Endometrial microvascular endothelial cells (primary cell): ENCODE data around the gene MAML3. TPM values are rescaled to one million over a fixed set of nuclear protein-coding genes. Genes with fewer than 3 reads are reported as not detected.

ENCODE experiments used
- in situ Hi-C: cut with HindIII; loops from 2 replicates; pipeline ENCODE4 v1.10.0; 2017; ENCODE audit warnings: low sequenced_read_pairs, low pct_unique_long_range_greater_than_20kb; ENCODE audit errors: inconsistent ontology term
- total RNA-seq: library from RNA; depleted of rRNA; stranded (reverse); fragments of >200 nt; gene quantifications from one replicate; pipeline ENCODE4 v1.2.3, GENCODE V29; 2015; ENCODE audit errors: inconsistent ontology term

MAML3 gene
- total RNA-seq, 1 donor from 2014 or later, result 9.7 TPM

- in situ Hi-C loops, result no loop called here
Measured at GRCh38 chr4:139669335-139669734, 484.6 kb downstream of the MAML3 start.

- in situ Hi-C loops, result no loop called here
Measured at GRCh38 chr4:139668658-139669201, 485.3 kb downstream of the MAML3 start.

DNA sequence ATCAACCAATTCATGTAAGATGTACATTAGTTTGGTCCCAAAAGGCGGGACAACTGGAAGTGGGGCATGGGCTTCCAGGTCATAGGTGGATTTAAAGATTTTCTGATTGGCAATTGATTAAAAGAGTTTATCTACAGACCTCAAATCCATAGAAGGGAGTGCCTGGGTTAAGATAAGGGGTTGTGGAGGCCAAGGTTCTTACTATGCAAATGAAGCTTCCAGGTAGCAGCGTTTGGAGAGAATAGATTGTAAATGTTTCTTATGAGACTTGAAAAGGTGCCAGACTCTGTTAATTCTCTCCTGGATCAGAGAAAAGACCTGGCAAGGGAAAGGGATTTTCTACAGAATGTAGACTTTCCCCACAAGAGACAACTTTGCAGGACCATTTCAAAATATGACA is 485.9 kb downstream of the MAML3 start:
- in situ Hi-C loops, result no loop called here

Other genes with a start within 250 kb of the MAML3 start
- 54.2 TPM for gene SCOC, start 219.5 kb upstream of the MAML3 start, total RNA-seq